ENCODE data around the gene CPEB3. TPM values are rescaled to one million over a fixed set of nuclear protein-coding genes. Genes with fewer than 3 reads are reported as not detected.

CPEB3 gene
- total and polyA plus RNA-seq, 9 of the 15 experiments (the other 6 are each of a cell fraction or from before 2014, with no cell fraction given), result 0.15 to 1.2 (median 0.51) TPM

DNA sequence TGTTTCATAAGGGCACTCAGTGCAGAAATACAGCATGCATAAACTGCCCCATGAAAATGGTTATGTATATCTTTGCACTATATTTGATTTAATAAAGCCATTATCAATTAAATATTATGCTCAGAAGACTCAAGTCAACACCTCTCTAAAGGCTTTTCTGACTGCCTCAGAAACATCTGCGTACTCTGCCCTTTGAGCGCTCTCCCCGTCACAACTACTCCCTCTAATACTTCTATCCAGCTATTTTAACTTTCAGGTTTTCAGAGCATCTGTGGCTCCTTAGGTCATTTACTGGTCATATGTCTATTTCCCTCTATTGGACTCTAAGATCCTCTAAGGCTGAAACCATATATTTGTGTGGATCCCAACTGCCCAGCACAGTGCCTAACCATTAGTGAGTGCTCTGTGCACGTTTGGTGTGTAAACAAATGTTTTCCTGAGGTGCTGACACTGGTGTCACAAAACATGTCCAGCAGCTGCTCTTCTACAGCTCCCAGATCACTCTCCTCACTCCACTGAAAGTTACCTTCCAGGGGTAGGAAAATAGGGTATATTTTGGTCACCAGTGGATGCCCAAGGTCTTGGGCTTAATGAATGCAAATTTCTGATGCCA, 188.2 kb downstream of the CPEB3 start:
- ATAC-seq (no peak), FAIRE-seq (no peak), DNase-seq (ENCODE audit: extremely low read depth in 1 of 4, low spot score in 3 of 4) (no peak)
- no peaks in the 10 kb centered on the region for H3K79me2 ChIP-seq (ENCODE audit: control insufficient read depth, insufficient read depth, low read length)
- BruUV-seq (replicated peaks), result no TSS peak
- H4K20me1 ChIP-seq (replicated peaks; ENCODE audit: control insufficient read depth, insufficient read depth, low read length), result no peaks in the 10 kb centered on the region
- H3K36me3 ChIP-seq (ENCODE audit: control insufficient read depth, insufficient read depth, low read length), result no peaks in the 10 kb centered on the region
- 62% methylated on average over 4 of the region's 4 CpGs for WGBS (ENCODE audit: insufficient coverage, low coverage, missing lambda C conversion rate)
- no peaks in the 10 kb centered on the region for H3K27me3 ChIP-seq (ENCODE audit: control insufficient read depth in 2 of 2, insufficient read depth in 2 of 2, low read length in 2 of 2)
- ChIA-PET POLR2A (interaction anchor here (1.4 to 1.5 kb wide), 2 partner anchors 9 to 23 kb away, joined by 5 to 8 read pairs; no protein-coding TSS in a partner anchor), CTCF (ENCODE audit: low intra/inter-chr PET ratio) (no interaction called here)
- in situ Hi-C loops (cut with MboI) (no loop called here), intact Hi-C loops (cut with micrococcal nuclease) (no loop called here)
- H3K9ac ChIP-seq (ENCODE audit: insufficient read depth in 1 of 2, low read depth in 2 of 2, low read length in 2 of 2), result no peak overlapping the region
- H2AFZ ChIP-seq (ENCODE audit: low read depth, low read length), result no peak overlapping the region
- H3K4me2 ChIP-seq (ENCODE audit: insufficient read depth, low read length), result no peak overlapping the region
- no peak overlapping the region for H3K4me3 ChIP-seq
- no peak overlapping the region for H3K27ac ChIP-seq (ENCODE audit: extremely low read depth, low read depth, low read length)
- no peaks in the 10 kb centered on the region for H3K9me3 ChIP-seq (replicated peaks; ENCODE audit: control insufficient read depth, insufficient read depth, low read depth, low read length)
- H3K9me1 ChIP-seq (ENCODE audit: control insufficient read depth, insufficient read depth, low read length), result no peaks in the 10 kb centered on the region
- H3K4me1 ChIP-seq (replicated peaks in 1 of 2; ENCODE audit: control insufficient read depth in 2 of 2, insufficient read depth in 2 of 2, low read length in 2 of 2), result peaks cover 0 to 18% of the 10 kb centered on the region in 2 experiments; a peak in 3 of 5 replicates
- TF ChIP-seq ZNF512 (tag; IDR thresholded peaks at IDR 0.05) (no peak), ZEB2 (IDR thresholded peaks at IDR 0.05) (no peak), ZNF324 (CRISPR knock-in tag; IDR thresholded peaks at IDR 0.05) (no peak), SIRT6 (IDR thresholded peaks at IDR 0.05; ENCODE audit: low read depth, low read length) (no peak), MTA1 (IDR thresholded peaks at IDR 0.05; ENCODE audit: borderline replicate concordance) (no peak), MTF1 (CRISPR knock-in tag; IDR thresholded peaks at IDR 0.05; ENCODE audit: borderline replicate concordance) (no peak), PURB (CRISPR knock-in tag; IDR thresholded peaks at IDR 0.05; ENCODE audit: low read depth) (no peak), PCBP2 (IDR thresholded peaks at IDR 0.05; ENCODE audit: low read depth, low read length, poor library complexity, severe bottlenecking) (no peak), CREBBP (IDR thresholded peaks at IDR 0.05; ENCODE audit: low read depth, low read length) (no peak), FOXM1 (IDR thresholded peaks at IDR 0.05; ENCODE audit: low read depth) (no peak), FOXM1 (CRISPR knock-in tag; IDR thresholded peaks at IDR 0.05; ENCODE audit: low read depth) (no peak), E2F8 (IDR thresholded peaks at IDR 0.05; ENCODE audit: low read depth, partially characterized antibody) (no peak), ZNF174 (CRISPR knock-in tag; IDR thresholded peaks at IDR 0.05) (no peak)
- TF ChIP-seq, protein P1, sequence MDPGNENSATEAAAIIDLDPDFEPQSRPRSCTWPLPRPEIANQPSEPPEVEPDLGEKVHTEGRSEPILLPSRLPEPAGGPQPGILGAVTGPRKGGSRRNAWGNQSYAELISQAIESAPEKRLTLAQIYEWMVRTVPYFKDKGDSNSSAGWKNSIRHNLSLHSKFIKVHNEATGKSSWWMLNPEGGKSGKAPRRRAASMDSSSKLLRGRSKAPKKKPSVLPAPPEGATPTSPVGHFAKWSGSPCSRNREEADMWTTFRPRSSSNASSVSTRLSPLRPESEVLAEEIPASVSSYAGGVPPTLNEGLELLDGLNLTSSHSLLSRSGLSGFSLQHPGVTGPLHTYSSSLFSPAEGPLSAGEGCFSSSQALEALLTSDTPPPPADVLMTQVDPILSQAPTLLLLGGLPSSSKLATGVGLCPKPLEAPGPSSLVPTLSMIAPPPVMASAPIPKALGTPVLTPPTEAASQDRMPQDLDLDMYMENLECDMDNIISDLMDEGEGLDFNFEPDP (CRISPR knock-in tag; IDR thresholded peaks at IDR 0.05), result no peak
- TF ChIP-seq, protein P2, sequence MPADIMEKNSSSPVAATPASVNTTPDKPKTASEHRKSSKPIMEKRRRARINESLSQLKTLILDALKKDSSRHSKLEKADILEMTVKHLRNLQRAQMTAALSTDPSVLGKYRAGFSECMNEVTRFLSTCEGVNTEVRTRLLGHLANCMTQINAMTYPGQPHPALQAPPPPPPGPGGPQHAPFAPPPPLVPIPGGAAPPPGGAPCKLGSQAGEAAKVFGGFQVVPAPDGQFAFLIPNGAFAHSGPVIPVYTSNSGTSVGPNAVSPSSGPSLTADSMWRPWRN (IDR thresholded peaks at IDR 0.05; ENCODE audit: low read depth), result no peak

Data from K562 (cell line).